Loucy (cell line): Measurements from ENCODE around the gene RRP1B.

Experiments
- H2AFZ ChIP-seq: fragments of 200-600 bp; sonication (generic); 2 replicates; pipeline ENCODE4 v1.6.0; 2016; ENCODE audit warnings: antibody characterized with exemption, mild to moderate bottlenecking, low read length, moderate library complexity
- H3F3A ChIP-seq: fragments of 200-600 bp; 2 replicates; pipeline ENCODE4 v1.6.0; 2016; ENCODE audit warnings: antibody characterized with exemption, low read depth, mild to moderate bottlenecking
- H3K27me3 ChIP-seq: fragments of 200-600 bp; sonication (generic); 2 replicates; pipeline ENCODE4 v1.6.1; 2014; ENCODE audit warnings: low read length, mild to moderate bottlenecking; ENCODE audit not compliant: insufficient read depth, poor library complexity, severe bottlenecking
- H3K36me3 ChIP-seq: fragments of 200-600 bp; sonication (generic); 2 replicates; pipeline ENCODE4 v1.6.1; 2016; ENCODE audit warnings: low read length; ENCODE audit not compliant: insufficient read depth
- H3K4me1 ChIP-seq: fragments of 200-600 bp; sonication (generic); 2 replicates; pipeline ENCODE4 v1.5.1; 2014; ENCODE audit warnings: low read length, mild to moderate bottlenecking; ENCODE audit not compliant: insufficient read depth, poor library complexity, severe bottlenecking
- H3K4me2 ChIP-seq: fragments of 200-600 bp; sonication (generic); 2 replicates; pipeline ENCODE4 v1.6.0; 2014; ENCODE audit warnings: antibody characterized with exemption, low read length, low read depth, mild to moderate bottlenecking; ENCODE audit not compliant: poor library complexity, severe bottlenecking
- H3K4me3 ChIP-seq: fragments of 200-600 bp; sonication (generic); 2 replicates; pipeline ENCODE4 v1.5.1; 2014; ENCODE audit warnings: low read length, mild to moderate bottlenecking, mixed read lengths; ENCODE audit not compliant: poor library complexity, severe bottlenecking
- H3K79me2 ChIP-seq: fragments of 200-600 bp; sonication (generic); 2 replicates; pipeline ENCODE4 v1.6.1; 2014; ENCODE audit warnings: low read length; ENCODE audit not compliant: insufficient read depth
- H3K9ac ChIP-seq: fragments of 200-600 bp; sonication (generic); 2 replicates; pipeline ENCODE4 v1.6.0; 2014; ENCODE audit warnings: mild to moderate bottlenecking, low read depth, low read length, moderate library complexity; ENCODE audit not compliant: poor library complexity, severe bottlenecking
- H3K9me2 ChIP-seq: fragments of 200-600 bp; sonication (generic); replicated peaks from 2 replicates; pipeline ENCODE4 v1.6.1; 2016; ENCODE audit warnings: low read depth, low read length, mixed read lengths
- H3K9me3 ChIP-seq: fragments of 200-600 bp; sonication (generic); 2 replicates; pipeline ENCODE4 v1.6.1; 2014; ENCODE audit warnings: mild to moderate bottlenecking, antibody characterized with exemption, low read length, low read depth; ENCODE audit not compliant: insufficient read depth
- H4K20me1 ChIP-seq: fragments of 200-600 bp; sonication (generic); 2 replicates; pipeline ENCODE4 v1.6.0; 2014; ENCODE audit warnings: antibody characterized with exemption, low read length, mild to moderate bottlenecking; ENCODE audit not compliant: insufficient read depth, poor library complexity, severe bottlenecking
- CTCF ChIP-seq: fragments of 200-600 bp; sonication (generic); conservative IDR thresholded peaks from 2 replicates; pipeline ENCODE4 v1.5.1; 2014; ENCODE audit warnings: mild to moderate bottlenecking, antibody characterized with exemption, low read length
- EZH2phosphoT487 ChIP-seq: fragments of 200-600 bp; IDR thresholded peaks from 2 replicates; pipeline ENCODE4 v1.6.1; 2018; ENCODE audit warnings: antibody characterized with exemption, mild to moderate bottlenecking, moderate library complexity, borderline replicate concordance

Gene RRP1B

DNA sequence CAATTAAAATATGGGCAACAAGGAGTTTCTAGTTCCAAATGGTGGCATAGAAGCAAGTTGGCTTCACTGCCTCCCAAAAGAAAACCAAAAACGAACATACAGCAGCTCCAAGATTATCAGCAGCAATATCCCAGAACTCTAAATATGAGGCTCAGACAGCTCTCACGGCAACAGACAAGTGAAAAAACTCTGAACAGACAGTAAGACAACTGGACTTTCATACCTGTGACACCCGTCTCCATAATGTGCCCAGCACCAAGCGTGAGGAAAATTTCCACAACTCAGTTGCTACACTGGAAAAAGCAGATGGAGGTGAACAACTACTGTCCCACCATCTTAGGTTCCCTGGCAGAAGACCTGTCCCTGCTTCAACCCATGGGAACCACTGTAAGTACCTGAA, 40.0 kb upstream of the RRP1B start:
- no peaks in the 10 kb centered on the region for H3K27me3 ChIP-seq
- H3K36me3 ChIP-seq, result no peaks in the 10 kb centered on the region
- H3K9ac ChIP-seq, result no peak overlapping the region
- no peaks in the 10 kb centered on the region for H3K79me2 ChIP-seq
- no peaks in the 10 kb centered on the region for H3F3A ChIP-seq
- H3K4me2 ChIP-seq, result no peak overlapping the region
- H3K9me2 ChIP-seq, result no peaks in the 10 kb centered on the region
- no peaks in the 10 kb centered on the region for H3K4me1 ChIP-seq
- TF ChIP-seq CTCF (no peak), EZH2phosphoT487 (no peak)
- no peaks in the 10 kb centered on the region for H4K20me1 ChIP-seq
- no peak overlapping the region for H2AFZ ChIP-seq
- peaks cover 4% of the 10 kb centered on the region; the same call in 1 of the 2 replicates for H3K9me3 ChIP-seq
- H3K4me3 ChIP-seq, result no peak overlapping the region

- Histone ChIP-seq H2AFZ (no peak overlapping the region), H3K9me2 (no peaks in the 10 kb centered on the region), H3K27me3 (no peaks in the 10 kb centered on the region), H3K36me3 (no peaks in the 10 kb centered on the region), H4K20me1 (no peaks in the 10 kb centered on the region), H3K4me1 (no peaks in the 10 kb centered on the region), H3K4me3 (no peak overlapping the region), H3K9ac (no peak overlapping the region), H3F3A (no peaks in the 10 kb centered on the region), H3K79me2 (no peaks in the 10 kb centered on the region), H3K9me3 (peaks cover 4% of the 10 kb centered on the region; the same call in 1 of the 2 replicates), H3K4me2 (no peak overlapping the region)
- no peak for TF ChIP-seq EZH2phosphoT487
- peak; percentile 36 for TF ChIP-seq CTCF
These were observed 39.5 kb upstream of the RRP1B start for GRCh38 chr21:43619856-43620255.

GRCh38 chr21:43622796-43623195, 36.6 kb upstream of the RRP1B start:
- peaks cover 4% of the 10 kb centered on the region; the same call in 1 of the 2 replicates for H3K9me3 ChIP-seq
- no peaks in the 10 kb centered on the region for H3F3A ChIP-seq
- no peak overlapping the region for H2AFZ ChIP-seq
- no peak overlapping the region for H3K4me2 ChIP-seq
- no peaks in the 10 kb centered on the region for H3K36me3 ChIP-seq
- no peaks in the 10 kb centered on the region for H3K4me1 ChIP-seq
- no peaks in the 10 kb centered on the region for H3K79me2 ChIP-seq
- no peak for TF ChIP-seq CTCF
- no peak overlapping the region for H3K9ac ChIP-seq
- H4K20me1 ChIP-seq, result no peaks in the 10 kb centered on the region
- no peaks in the 10 kb centered on the region for H3K9me2 ChIP-seq
- H3K4me3 ChIP-seq, result no peak overlapping the region
- no peaks in the 10 kb centered on the region for H3K27me3 ChIP-seq
